ENCODE data around the gene EPHA6. TPM values are rescaled to one million over a fixed set of nuclear protein-coding genes. Genes with fewer than 3 reads are reported as not detected.

Gene EPHA6
- total and polyA plus RNA-seq, 12 donors: 0.21 to 0.88 (median 0.59) TPM; not detected in 3

- 74 to 80% methylated on average over 1 of the region's 1 CpG for WGBS, 2 donors
- H3K9me3 ChIP-seq: no peaks in the 10 kb centered on the region
- intact Hi-C loops (cut with DNase I): loop anchor here in 1 of 10 donors (10.0 kb wide), 1 partner anchor 63 kb away; no protein-coding TSS in a partner anchor
Observed at GRCh38 chr3:97438131-97438530, 623.7 kb downstream of the EPHA6 start.

GRCh38 chr3:97439373-97439772, 625.0 kb downstream of the EPHA6 start:
- TF ChIP-seq, protein P1, sequence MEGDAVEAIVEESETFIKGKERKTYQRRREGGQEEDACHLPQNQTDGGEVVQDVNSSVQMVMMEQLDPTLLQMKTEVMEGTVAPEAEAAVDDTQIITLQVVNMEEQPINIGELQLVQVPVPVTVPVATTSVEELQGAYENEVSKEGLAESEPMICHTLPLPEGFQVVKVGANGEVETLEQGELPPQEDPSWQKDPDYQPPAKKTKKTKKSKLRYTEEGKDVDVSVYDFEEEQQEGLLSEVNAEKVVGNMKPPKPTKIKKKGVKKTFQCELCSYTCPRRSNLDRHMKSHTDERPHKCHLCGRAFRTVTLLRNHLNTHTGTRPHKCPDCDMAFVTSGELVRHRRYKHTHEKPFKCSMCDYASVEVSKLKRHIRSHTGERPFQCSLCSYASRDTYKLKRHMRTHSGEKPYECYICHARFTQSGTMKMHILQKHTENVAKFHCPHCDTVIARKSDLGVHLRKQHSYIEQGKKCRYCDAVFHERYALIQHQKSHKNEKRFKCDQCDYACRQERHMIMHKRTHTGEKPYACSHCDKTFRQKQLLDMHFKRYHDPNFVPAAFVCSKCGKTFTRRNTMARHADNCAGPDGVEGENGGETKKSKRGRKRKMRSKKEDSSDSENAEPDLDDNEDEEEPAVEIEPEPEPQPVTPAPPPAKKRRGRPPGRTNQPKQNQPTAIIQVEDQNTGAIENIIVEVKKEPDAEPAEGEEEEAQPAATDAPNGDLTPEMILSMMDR (IDR thresholded peaks at IDR 0.05): no peak
- intact Hi-C loops (cut with DNase I): loop anchor here in 1 of 10 donors (10.0 kb wide), 1 partner anchor 65 kb away; no protein-coding TSS in a partner anchor

More at GRCh38 chr3:97438131-97438530, 623.7 kb downstream of the EPHA6 start:
- Histone ChIP-seq H3K4me1 (no peaks in the 10 kb centered on the region), H3K36me3 (no peaks in the 10 kb centered on the region), H3K4me3 (no peak overlapping the region), H3K27ac (no peak overlapping the region), H3K27me3 (no peaks in the 10 kb centered on the region)
- TF ChIP-seq, protein P1 (IDR thresholded peaks at IDR 0.05): no peak
- ATAC-seq (no peak), DNase-seq (no peak)

GRCh38 chr3:97464035-97464434, 649.6 kb downstream of the EPHA6 start:
- no peaks in the 10 kb centered on the region for H3K36me3 ChIP-seq
- intact Hi-C loops (cut with DNase I): no loop called here
- H3K27ac ChIP-seq: no peak overlapping the region
- TF ChIP-seq, protein P1 (IDR thresholded peaks at IDR 0.05): no peak
- 14 to 26% methylated on average over 1 of the region's 1 CpG for WGBS, 2 donors
- H3K4me1 ChIP-seq: no peaks in the 10 kb centered on the region
- H3K9me3 ChIP-seq: no peaks in the 10 kb centered on the region
- no peak overlapping the region for H3K4me3 ChIP-seq
- no peaks in the 10 kb centered on the region for H3K27me3 ChIP-seq
- DNase-seq (no peak), ATAC-seq (no peak)

More at GRCh38 chr3:97439373-97439772, 625.0 kb downstream of the EPHA6 start:
- DNase-seq (no peak), ATAC-seq (no peak)
- WGBS, 2 donors: 80 to 84% methylated on average over 1 of the region's 1 CpG
- H3K36me3 ChIP-seq: no peaks in the 10 kb centered on the region
- H3K27me3 ChIP-seq: no peaks in the 10 kb centered on the region
- no peaks in the 10 kb centered on the region for H3K9me3 ChIP-seq
- no peaks in the 10 kb centered on the region for H3K4me1 ChIP-seq
- no peak overlapping the region for H3K27ac ChIP-seq
- H3K4me3 ChIP-seq: no peak overlapping the region

- intact Hi-C loops (cut with DNase I): no loop called here
- WGBS, 2 donors: 52 to 60% methylated on average over 2 of the region's 2 CpGs
Observed at GRCh38 chr3:97470481-97470880, 656.1 kb downstream of the EPHA6 start.

More at GRCh38 chr3:97470481-97470880, 656.1 kb downstream of the EPHA6 start:
- DNase-seq: no peak
- no peaks in the 10 kb centered on the region for H3K9me3 ChIP-seq
- H3K27me3 ChIP-seq: no peaks in the 10 kb centered on the region
- no peak overlapping the region for H3K27ac ChIP-seq
- H3K36me3 ChIP-seq: no peaks in the 10 kb centered on the region
- ATAC-seq: no peak
- H3K4me3 ChIP-seq: no peak overlapping the region
- no peaks in the 10 kb centered on the region for H3K4me1 ChIP-seq
- TF ChIP-seq, protein P1 (IDR thresholded peaks at IDR 0.05): no peak
